CD14-positive monocyte (primary cell): ENCODE results near the gene MICU1. TPM values are rescaled to one million over a fixed set of nuclear protein-coding genes. Genes with fewer than 3 reads are reported as not detected.
A peak's percentile ranks its signal among the peaks of the same experiment; 100 is the strongest.

Experiments
- DNase-seq, 3 donors: peaks; one replicate each; pipeline ENCODE4 v3.0.0-alpha.2; 2011 to 2022
- H2AFZ ChIP-seq: 2 replicates; pipeline ENCODE4 v1.6.0; 2012; ENCODE audit warnings: mild to moderate bottlenecking, low read depth, low read length, inconsistent platforms; ENCODE audit not compliant: insufficient read depth, poor library complexity, severe bottlenecking
- H3K27ac ChIP-seq, 2 donors: 1 replicate in 1 of 2; 2 replicates in 1 of 2; pipeline ENCODE4 v1.5.1; 2012 to 2013; ENCODE audit warnings: low read length in 2 of 2, control low read depth in 1 of 2, inconsistent platforms in 1 of 2, low read depth in 1 of 2, mild to moderate bottlenecking in 1 of 2
- H3K27me3 ChIP-seq, 2 donors: one replicate each; pipeline versions ENCODE4 v1.6.0 to v1.6.1; 2011 to 2013; ENCODE audit warnings: low read length in 2 of 2; ENCODE audit not compliant: control insufficient read depth in 2 of 2, insufficient read depth in 2 of 2
- H3K36me3 ChIP-seq, 2 donors: replicated peaks in 1 of 2; 1 replicate in 1 of 2; 2 replicates in 1 of 2; pipeline versions ENCODE4 v1.5.1 to v1.6.1; 2012 to 2013; ENCODE audit warnings: low read length in 2 of 2, control low read depth in 1 of 2, inconsistent platforms in 1 of 2, mild to moderate bottlenecking in 1 of 2; ENCODE audit not compliant: insufficient read depth in 2 of 2, control insufficient read depth in 1 of 2
- H3K4me1 ChIP-seq, 2 donors: 1 replicate in 1 of 2; 2 replicates in 1 of 2; pipeline versions ENCODE4 v1.5.1 to v1.6.1; 2012 to 2013; ENCODE audit warnings: low read length in 2 of 2, control low read depth in 1 of 2, inconsistent platforms in 1 of 2, mild to moderate bottlenecking in 1 of 2, moderate library complexity in 1 of 2; ENCODE audit not compliant: insufficient read depth in 2 of 2, control insufficient read depth in 1 of 2
- H3K4me2 ChIP-seq: replicated peaks from 2 replicates; pipeline ENCODE3; 2012; ENCODE audit warnings: low read length, moderate library complexity, mild to moderate bottlenecking; ENCODE audit not compliant: poor library complexity, severe bottlenecking; ENCODE audit errors: extremely low read depth
- H3K4me3 ChIP-seq, 3 experiments: fragments of 200-600 bp in 1 of 3; sonication (generic) in 1 of 3; replicated peaks in 1 of 3; 1 replicate in 2 of 3; 2 replicates in 1 of 3; pipeline ENCODE4 v1.5.1; 2011 to 2013; ENCODE audit warnings: low read length in 3 of 3, mild to moderate bottlenecking in 3 of 3, control low read depth in 2 of 3, low read depth in 2 of 3, inconsistent platforms in 1 of 3, moderate library complexity in 1 of 3
- H3K79me2 ChIP-seq: 2 replicates; pipeline ENCODE4 v1.6.0; 2012; ENCODE audit warnings: mild to moderate bottlenecking, control low read depth, inconsistent platforms, low read length, moderate library complexity; ENCODE audit not compliant: insufficient read depth
- H3K9ac ChIP-seq: 2 replicates; pipeline ENCODE4 v1.6.0; 2017; ENCODE audit warnings: low read length, mild to moderate bottlenecking; ENCODE audit not compliant: insufficient read depth, poor library complexity, severe bottlenecking
- H3K9me3 ChIP-seq, 2 donors: replicated peaks in 1 of 2; 1 replicate in 1 of 2; 2 replicates in 1 of 2; pipeline versions ENCODE4 v1.5.1 to v1.6.1; 2012 to 2013; ENCODE audit warnings: low read length in 2 of 2, control low read depth in 1 of 2; ENCODE audit not compliant: control insufficient read depth in 1 of 2, insufficient read depth in 1 of 2
- H4K20me1 ChIP-seq: 2 replicates; pipeline ENCODE4 v1.6.0; 2012; ENCODE audit warnings: mild to moderate bottlenecking, low read length, control low read depth, moderate library complexity; ENCODE audit not compliant: insufficient read depth
- H3K27ac Mint-ChIP-seq, 7 donors: one replicate each; pipeline ENCODE4 v1.8.0; 2020; ENCODE audit warnings: mild to moderate bottlenecking in 7 of 7, mixed read lengths in 7 of 7, moderate library complexity in 6 of 7, inconsistent platforms in 2 of 7
- H3K27me3 Mint-ChIP-seq, 3 donors: one replicate each; pipeline ENCODE4 v1.8.0; 2021 to 2022; ENCODE audit warnings: low read depth in 3 of 3, mild to moderate bottlenecking in 3 of 3, mixed read lengths in 3 of 3, moderate library complexity in 3 of 3, inconsistent platforms in 1 of 3
- H3K36me3 Mint-ChIP-seq, 2 donors: one replicate each; pipeline ENCODE4 v1.8.0; 2020; ENCODE audit warnings: mixed read lengths in 2 of 2, inconsistent platforms in 1 of 2, mild to moderate bottlenecking in 1 of 2
- H3K4me1 Mint-ChIP-seq: one replicate; pipeline ENCODE4 v1.8.0; 2020; ENCODE audit warnings: mild to moderate bottlenecking, mixed read lengths
- H3K4me3 Mint-ChIP-seq, 2 donors: one replicate each; pipeline ENCODE4 v1.8.0; 2020; ENCODE audit warnings: mild to moderate bottlenecking in 2 of 2, mixed read lengths in 2 of 2, moderate library complexity in 1 of 2
- H3K9me3 Mint-ChIP-seq, 7 donors: one replicate each; pipeline ENCODE4 v1.8.0; 2020 to 2022; ENCODE audit warnings: mixed read lengths in 7 of 7, mild to moderate bottlenecking in 6 of 7, moderate library complexity in 6 of 7, inconsistent platforms in 2 of 7
- CTCF ChIP-seq: fragments of 200-600 bp; IDR thresholded peaks from one replicate; pipeline ENCODE4 v1.8.0; 2022; ENCODE audit warnings: antibody characterized with exemption, mild to moderate bottlenecking
- WGBS: methylation state at CpG from one replicate; pipeline ENCODE4 v1.1.5; 2013; ENCODE audit warnings: missing lambda C conversion rate; ENCODE audit not compliant: insufficient coverage; 5-methylcytosine and 5-hydroxymethylcytosine counted together
- intact Hi-C, 2 donors: fragments of 100-400 bp; cut with micrococcal nuclease; formaldehyde crosslinking; loops; one replicate each; pipeline versions ENCODE4 v1.15.0 to v1.15.1; 2023
- polyA plus RNA-seq, 3 donors: library from polyadenylated mRNA; depleted of rRNA in 1 of 3; unstranded in 2 of 3; stranded (reverse) in 1 of 3; fragments of 300-500 nt in 2 of 3; fragments of >200 nt in 1 of 3; fragmentation: Illumina TruSeq in 2 of 3; gene quantifications; 1 replicate in 2 of 3; 2 replicates in 1 of 3; pipeline ENCODE4 v1.2.3, GENCODE V29; 2012 to 2021

The MICU1 gene
- polyA plus RNA-seq, 3 donors, result 51.1 to 76.4 (median 51.7) TPM

- Histone ChIP-seq H3K9ac (peak overlapping the region; percentile 12), H3K9me3 (no peaks in the 10 kb centered on the region), H3K27ac (peak overlapping the region in 1 of 2 donors; percentile 64), H2AFZ (no peak overlapping the region), H3K4me1 (peaks cover 52 to 60% of the 10 kb centered on the region in 2 donors), H3K79me2 (peaks cover 6% of the 10 kb centered on the region), H3K4me2 (no peak overlapping the region), H4K20me1 (peaks cover 28% of the 10 kb centered on the region), H3K27me3 (no peaks in the 10 kb centered on the region), H3K4me3 (no peak overlapping the region), H3K36me3 (peaks cover 55 to 73% of the 10 kb centered on the region in 2 donors)
- peak overlapping the region in 4 of 7 donors; percentile 32 to 89 (median 82) for H3K27ac Mint-ChIP-seq
- 94% methylated on average over 12 of the region's 18 CpGs for WGBS
- no peak overlapping the region for H3K4me3 Mint-ChIP-seq
- H3K27me3 Mint-ChIP-seq, result peaks cover 0 to 1% (median 0%) of the 10 kb centered on the region in 3 donors
- TF ChIP-seq CTCF, result no peak
- intact Hi-C loops, result loop anchor here (2.0 to 10.0 kb wide), 5 partner anchors 39 to 202 kb away; partner anchors contain the start of genes ANAPC16 (in 1 of the 2) and ASCC1 (in 1 of the 2)
- H3K36me3 Mint-ChIP-seq, result peaks cover 57 to 75% of the 10 kb centered on the region in 2 donors
- no peak for DNase-seq
- peaks cover 62% of the 10 kb centered on the region for H3K4me1 Mint-ChIP-seq
- H3K9me3 Mint-ChIP-seq, result no peaks in the 10 kb centered on the region
Measured at GRCh38 chr10:72336259-72337038, 289.4 kb downstream of the MICU1 start.

- no peak overlapping the region for H2AFZ ChIP-seq
- H3K4me3 Mint-ChIP-seq, result peak overlapping the region in 1 of 2 donors; percentile 56
- H3K27ac ChIP-seq, result peak overlapping the region; percentile 14 to 64
- H3K9ac ChIP-seq, result peak overlapping the region; percentile 40
- peak overlapping the region; percentile 28 to 94 (median 88) for H3K27ac Mint-ChIP-seq
- H3K27me3 Mint-ChIP-seq, result peaks cover 0 to 1% (median 0%) of the 10 kb centered on the region in 3 donors
- WGBS, result 34% methylated on average over 17 of the region's 20 CpGs
- no peak for TF ChIP-seq CTCF
- H3K9me3 Mint-ChIP-seq, result no peaks in the 10 kb centered on the region
- H3K4me2 ChIP-seq, result peak overlapping the region; percentile 36
- H3K36me3 ChIP-seq, result peaks cover 46 to 65% of the 10 kb centered on the region in 2 donors
- H3K9me3 ChIP-seq, result no peaks in the 10 kb centered on the region
- intact Hi-C loops, result loop anchor here (2.0 to 10.0 kb wide), 5 partner anchors 38 to 201 kb away; partner anchors contain the start of genes ANAPC16 (in 1 of the 2) and ASCC1 (in 1 of the 2)
- no peaks in the 10 kb centered on the region for H3K27me3 ChIP-seq
- peak overlapping the region in 1 of 3 experiments; percentile 31 for H3K4me3 ChIP-seq
- DNase-seq, result peak; percentile 50 to 64 (median 61)
- peaks cover 65% of the 10 kb centered on the region for H3K4me1 Mint-ChIP-seq
- H3K4me1 ChIP-seq, result peaks cover 60 to 65% of the 10 kb centered on the region in 2 donors
- H4K20me1 ChIP-seq, result peaks cover 20% of the 10 kb centered on the region
- H3K79me2 ChIP-seq, result peaks cover 6% of the 10 kb centered on the region
- H3K36me3 Mint-ChIP-seq, result peaks cover 49 to 67% of the 10 kb centered on the region in 2 donors
Measured at GRCh38 chr10:72335394-72336258, 290.3 kb downstream of the MICU1 start.
